ENCODE data around the gene LSM5.

LSM5 gene

GRCh38 chr7:32458025-32458424 is 32.2 kb downstream of the LSM5 start:
- H3K4me1 ChIP-seq (ENCODE audit: control insufficient read depth, insufficient read depth, low read length), result no peaks in the 10 kb centered on the region
- H3K9me3 ChIP-seq (ENCODE audit: control insufficient read depth, low read length), result no peaks in the 10 kb centered on the region
- no peak for DNase-seq (ENCODE audit: low read depth)
- H3K36me3 ChIP-seq (ENCODE audit: control insufficient read depth, insufficient read depth, low read length, severe bottlenecking), result no peaks in the 10 kb centered on the region
- no peak overlapping the region for H3K4me3 ChIP-seq (ENCODE audit: low read length)
- H3K9ac ChIP-seq (ENCODE audit: low read length), result no peak overlapping the region
- peaks cover 7% of the 10 kb centered on the region for H3K27me3 ChIP-seq (replicated peaks; ENCODE audit: control insufficient read depth, insufficient read depth, low read length)

- no peaks in the 10 kb centered on the region for H3K36me3 ChIP-seq (ENCODE audit: control insufficient read depth, insufficient read depth, low read length, severe bottlenecking)
- H3K4me3 ChIP-seq (ENCODE audit: low read length), result no peak overlapping the region
- DNase-seq (ENCODE audit: low read depth), result no peak
- no peak overlapping the region for H3K9ac ChIP-seq (ENCODE audit: low read length)
- H3K9me3 ChIP-seq (ENCODE audit: control insufficient read depth, low read length), result no peaks in the 10 kb centered on the region
- no peaks in the 10 kb centered on the region for H3K4me1 ChIP-seq (ENCODE audit: control insufficient read depth, insufficient read depth, low read length)
- no peaks in the 10 kb centered on the region for H3K27me3 ChIP-seq (replicated peaks; ENCODE audit: control insufficient read depth, insufficient read depth, low read length)
Measured at GRCh38 chr7:32453341-32454011, 36.7 kb downstream of the LSM5 start.

- DNase-seq (ENCODE audit: low read depth), result no peak
- H3K4me3 ChIP-seq (ENCODE audit: low read length), result no peak overlapping the region
- H3K36me3 ChIP-seq (ENCODE audit: control insufficient read depth, insufficient read depth, low read length, severe bottlenecking), result no peaks in the 10 kb centered on the region
- H3K4me1 ChIP-seq (ENCODE audit: control insufficient read depth, insufficient read depth, low read length), result no peaks in the 10 kb centered on the region
- no peak overlapping the region for H3K9ac ChIP-seq (ENCODE audit: low read length)
- H3K9me3 ChIP-seq (ENCODE audit: control insufficient read depth, low read length), result peaks cover 7% of the 10 kb centered on the region
- H3K27me3 ChIP-seq (replicated peaks; ENCODE audit: control insufficient read depth, insufficient read depth, low read length), result no peaks in the 10 kb centered on the region
Measured at GRCh38 chr7:32447218-32447617, 43.0 kb downstream of the LSM5 start.

GRCh38 chr7:32436146-32436928 is 53.8 kb downstream of the LSM5 start:
- H3K9ac ChIP-seq (ENCODE audit: low read length), result no peak overlapping the region
- H3K4me3 ChIP-seq (ENCODE audit: low read length), result no peak overlapping the region
- no peaks in the 10 kb centered on the region for H3K9me3 ChIP-seq (ENCODE audit: control insufficient read depth, low read length)
- no peaks in the 10 kb centered on the region for H3K36me3 ChIP-seq (ENCODE audit: control insufficient read depth, insufficient read depth, low read length, severe bottlenecking)
- no peaks in the 10 kb centered on the region for H3K4me1 ChIP-seq (ENCODE audit: control insufficient read depth, insufficient read depth, low read length)
- no peak for DNase-seq (ENCODE audit: low read depth)
- H3K27me3 ChIP-seq (replicated peaks; ENCODE audit: control insufficient read depth, insufficient read depth, low read length), result peaks cover 6% of the 10 kb centered on the region
